SHP77 treated with DMSO at 0.1 percent for 48 hours (cell line): ENCODE results near the gene CRMP1.

Experiments used
- DNase-seq: peaks from one replicate; lab custom pipeline; 2025; lab: John Stamatoyannopoulos, UW

The CRMP1 gene

GRCh38 chr4:5919571-5919970 lies 26.7 kb upstream of the CRMP1 start:
- no peak for DNase-seq

DNA sequence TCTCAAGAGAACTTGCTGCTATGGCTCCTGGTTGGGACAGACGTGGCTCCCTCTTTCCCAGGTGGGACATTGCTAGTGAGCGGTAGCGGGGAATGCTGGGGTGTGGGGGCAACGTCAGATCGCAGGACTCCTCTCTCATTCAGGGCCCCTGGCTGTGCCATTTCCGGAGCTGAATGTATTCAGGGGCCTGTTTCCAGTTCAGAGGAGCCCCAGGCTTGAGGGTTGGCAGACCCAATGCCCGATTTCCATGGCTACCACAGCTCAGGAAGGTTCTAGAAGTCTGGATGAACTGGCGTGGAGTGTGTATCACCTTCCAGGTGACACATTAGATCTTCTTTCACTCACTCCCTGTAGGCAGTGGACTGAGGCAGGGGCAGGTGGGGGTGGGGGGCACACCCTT lies 26.2 kb upstream of the CRMP1 start:
- DNase-seq: no peak

DNA sequence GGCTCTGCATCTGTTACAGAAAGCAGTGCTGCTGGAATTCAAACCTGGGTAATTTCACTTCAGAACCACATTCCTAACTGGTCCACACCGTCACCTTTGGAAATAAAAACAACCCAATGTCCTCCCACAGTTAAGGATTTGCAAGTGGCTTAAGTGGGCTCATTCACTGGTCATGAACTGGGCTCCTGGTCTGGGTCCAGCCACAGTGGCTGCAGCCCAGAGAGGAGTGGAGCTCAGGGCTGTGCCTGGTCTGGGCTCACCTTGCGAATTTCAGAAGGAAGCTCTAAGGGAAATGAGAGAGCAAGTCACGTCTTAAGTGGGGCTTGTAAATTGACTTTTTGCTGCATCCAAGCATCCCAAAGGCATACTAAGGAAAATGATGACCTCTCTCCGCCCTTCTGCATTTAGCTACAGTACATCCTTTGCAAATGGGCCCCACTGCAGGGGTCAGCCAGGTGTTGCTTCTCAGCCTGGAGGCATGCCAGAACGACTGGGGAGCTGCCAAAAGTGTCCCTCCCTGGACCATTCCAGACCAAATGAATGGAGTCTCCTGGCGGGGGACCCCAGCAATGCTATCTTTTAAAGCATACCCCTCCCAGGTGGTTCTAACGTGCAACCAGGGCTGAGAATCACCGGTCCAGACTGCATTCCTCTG lies 25.6 kb upstream of the CRMP1 start:
- no peak for DNase-seq

DNA sequence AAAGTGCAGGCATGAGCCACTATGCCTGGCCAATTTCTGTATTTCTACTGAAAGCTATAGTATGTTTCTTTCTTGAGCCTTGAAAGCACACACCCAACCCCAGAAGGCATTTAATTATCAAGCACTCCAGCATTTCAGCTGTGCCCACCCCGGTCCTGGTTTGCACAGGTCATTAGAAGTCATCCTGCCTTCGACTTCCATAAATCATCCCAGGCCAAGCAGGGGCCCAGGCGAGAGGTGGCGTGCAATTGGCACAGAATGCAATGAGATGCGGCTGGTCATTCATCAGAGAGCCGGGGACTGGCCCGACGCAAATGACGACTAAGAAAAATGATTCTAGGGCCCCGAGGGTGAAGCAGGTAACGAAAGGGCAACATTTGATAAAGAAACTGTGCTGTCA lies 24.8 kb upstream of the CRMP1 start:
- no peak for DNase-seq

GRCh38 chr4:5916229-5916628 lies 23.3 kb upstream of the CRMP1 start:
- no peak for DNase-seq

- DNase-seq: no peak
These were observed 20.6 kb upstream of the CRMP1 start for GRCh38 chr4:5913454-5913853.

GRCh38 chr4:5912614-5913019 lies 19.7 kb upstream of the CRMP1 start:
- DNase-seq: no peak

DNA sequence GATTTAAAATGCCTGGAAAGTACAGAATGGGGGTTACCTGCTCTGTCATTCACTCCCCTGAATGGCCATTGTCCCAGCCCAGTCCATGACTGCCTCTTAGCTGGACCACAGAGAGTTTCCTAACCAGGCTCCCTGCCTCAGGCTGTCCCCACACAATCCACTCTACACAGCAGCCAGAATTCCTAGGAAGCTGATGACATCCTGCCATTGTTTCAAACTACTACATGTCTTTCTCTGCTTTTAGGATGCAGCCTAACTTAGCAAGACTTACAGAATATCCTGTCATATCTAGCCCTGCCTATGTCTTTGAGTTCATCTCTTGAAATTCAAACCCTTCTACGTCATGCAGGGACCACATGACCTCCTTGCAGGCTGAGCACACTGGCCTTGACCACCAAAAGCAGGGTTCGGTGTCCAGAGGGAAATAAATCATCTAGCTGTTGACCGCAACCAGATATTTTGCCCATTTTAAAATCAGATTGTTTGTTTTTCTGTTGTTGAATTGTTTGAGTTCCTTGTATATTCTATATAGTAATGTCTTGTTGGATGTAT lies 16.1 kb upstream of the CRMP1 start:
- DNase-seq: no peak

DNA sequence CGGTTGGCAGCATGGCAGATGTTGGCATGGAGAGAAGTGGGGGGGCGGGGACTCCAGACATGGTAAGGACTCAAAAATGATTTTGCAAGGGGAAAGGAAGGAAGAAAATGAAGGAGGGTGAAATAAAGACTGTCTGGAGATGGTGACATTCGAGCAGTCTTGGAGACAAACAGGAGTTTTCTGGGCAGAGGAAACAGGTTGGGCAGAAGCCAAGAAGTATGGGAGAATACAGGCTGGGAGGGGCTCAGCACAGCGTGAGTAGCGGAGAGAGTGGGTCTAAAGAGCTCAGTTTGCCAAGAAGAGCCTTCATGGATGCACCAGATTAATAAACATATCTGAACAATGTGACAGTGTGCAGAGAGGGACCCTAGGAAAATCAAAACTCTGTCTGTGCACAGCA lies 13.3 kb upstream of the CRMP1 start:
- DNase-seq: no peak

GRCh38 chr4:5905714-5906113 lies 12.8 kb upstream of the CRMP1 start:
- no peak for DNase-seq

DNA sequence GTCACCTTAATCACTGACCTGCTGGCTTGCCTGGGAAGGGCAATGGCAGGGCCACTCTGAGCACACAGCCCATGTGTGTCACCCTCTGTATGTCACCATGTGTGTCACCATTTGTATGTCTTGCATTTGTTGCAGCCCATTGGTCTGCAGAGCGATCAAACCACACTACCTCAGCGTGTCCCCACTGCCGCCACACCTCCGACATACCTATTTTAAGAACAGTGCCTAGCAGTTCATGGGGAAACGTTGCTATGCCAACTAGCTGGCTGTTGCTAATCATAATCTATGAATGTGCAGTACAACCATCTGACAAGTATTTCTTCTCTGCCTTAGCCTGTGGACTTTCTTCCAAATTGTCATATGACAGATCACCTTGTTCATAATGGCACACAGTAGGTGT lies 8.0 kb upstream of the CRMP1 start:
- no peak for DNase-seq

- DNase-seq: no peak
These were observed 7.0 kb upstream of the CRMP1 start for GRCh38 chr4:5899881-5900280.

DNA sequence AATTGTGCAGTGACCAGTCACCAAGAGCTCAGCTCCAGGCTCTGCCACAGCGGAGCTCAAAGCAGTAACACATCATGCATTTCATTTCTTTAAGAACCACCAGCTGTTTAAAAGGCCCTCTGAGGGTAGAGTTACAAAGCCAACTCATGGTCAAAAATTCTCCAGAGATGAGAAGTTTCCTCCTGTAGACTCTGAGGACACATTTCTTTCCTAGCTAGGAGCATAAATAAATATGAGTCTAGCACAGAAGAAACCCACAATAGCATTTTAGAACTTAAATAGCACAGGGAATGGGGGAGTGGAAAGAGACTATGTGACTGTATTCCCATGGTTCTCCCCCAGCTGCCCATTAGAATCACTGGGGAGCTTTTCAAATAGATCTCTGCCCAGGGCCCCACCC lies 6.5 kb upstream of the CRMP1 start:
- DNase-seq: no peak

DNA sequence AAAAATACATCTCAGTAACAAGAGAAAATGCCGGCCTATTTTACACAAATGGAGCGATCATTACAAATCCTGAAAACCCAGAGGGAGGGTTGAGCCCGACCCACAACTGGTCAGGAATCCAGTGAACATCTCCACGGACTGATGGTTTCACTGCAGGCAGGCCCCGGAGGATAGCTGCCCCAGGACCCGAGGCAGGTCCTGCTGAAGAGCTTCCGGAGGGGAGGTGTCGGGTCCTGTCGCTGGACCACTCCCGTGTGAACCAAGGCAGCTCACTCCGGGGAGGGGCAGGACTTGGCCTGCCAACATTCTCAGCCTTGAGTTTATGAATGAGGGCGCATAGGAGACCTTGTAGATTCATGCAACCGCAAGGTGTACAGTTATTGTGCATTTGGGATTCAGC lies 4.8 kb upstream of the CRMP1 start:
- DNase-seq: no peak

- no peak for DNase-seq
These were observed 2.4 kb upstream of the CRMP1 start for GRCh38 chr4:5895287-5895686.

DNA sequence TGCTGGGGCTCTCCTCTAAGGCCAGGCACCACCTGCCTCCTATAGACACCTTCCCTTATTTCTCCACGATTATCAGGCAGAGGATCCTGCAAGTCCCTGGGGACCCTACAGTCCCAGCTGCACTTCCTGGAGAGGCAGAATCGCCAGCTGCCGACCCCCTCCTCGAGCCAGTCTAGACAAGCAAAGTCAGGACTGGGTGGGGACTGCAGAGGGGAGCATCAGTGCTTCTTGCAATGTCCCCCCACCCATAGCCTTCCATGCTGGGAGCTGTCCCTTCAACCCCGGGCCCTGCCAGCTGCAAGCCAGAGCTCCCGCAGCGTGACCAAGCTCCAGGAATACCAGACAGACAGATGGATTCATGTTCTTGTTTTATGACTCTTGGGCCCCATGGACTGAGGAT lies 1.4 kb upstream of the CRMP1 start:
- no peak for DNase-seq

DNA sequence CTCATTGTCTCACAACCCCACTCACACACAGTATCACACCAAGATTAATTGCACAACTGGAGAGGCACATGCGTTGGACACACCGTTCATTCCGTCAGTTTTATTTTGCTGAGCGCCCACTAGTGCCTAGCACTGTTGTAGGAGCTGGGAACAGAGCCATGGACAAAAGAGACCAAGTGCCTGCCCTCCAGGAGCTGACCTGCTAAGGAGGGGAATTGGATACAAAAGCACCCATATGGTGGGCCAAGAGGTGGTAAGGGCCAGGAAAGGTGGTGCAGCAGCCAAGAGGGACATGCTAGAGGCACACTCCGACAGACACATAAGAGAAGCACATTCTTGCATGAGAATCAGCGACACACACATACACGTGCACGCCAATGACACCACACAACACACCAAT lies 705 bp upstream of the CRMP1 start:
- DNase-seq: no peak

- DNase-seq: no peak
These were observed 423 bp downstream of the CRMP1 start for GRCh38 chr4:5892323-5893003.

DNA sequence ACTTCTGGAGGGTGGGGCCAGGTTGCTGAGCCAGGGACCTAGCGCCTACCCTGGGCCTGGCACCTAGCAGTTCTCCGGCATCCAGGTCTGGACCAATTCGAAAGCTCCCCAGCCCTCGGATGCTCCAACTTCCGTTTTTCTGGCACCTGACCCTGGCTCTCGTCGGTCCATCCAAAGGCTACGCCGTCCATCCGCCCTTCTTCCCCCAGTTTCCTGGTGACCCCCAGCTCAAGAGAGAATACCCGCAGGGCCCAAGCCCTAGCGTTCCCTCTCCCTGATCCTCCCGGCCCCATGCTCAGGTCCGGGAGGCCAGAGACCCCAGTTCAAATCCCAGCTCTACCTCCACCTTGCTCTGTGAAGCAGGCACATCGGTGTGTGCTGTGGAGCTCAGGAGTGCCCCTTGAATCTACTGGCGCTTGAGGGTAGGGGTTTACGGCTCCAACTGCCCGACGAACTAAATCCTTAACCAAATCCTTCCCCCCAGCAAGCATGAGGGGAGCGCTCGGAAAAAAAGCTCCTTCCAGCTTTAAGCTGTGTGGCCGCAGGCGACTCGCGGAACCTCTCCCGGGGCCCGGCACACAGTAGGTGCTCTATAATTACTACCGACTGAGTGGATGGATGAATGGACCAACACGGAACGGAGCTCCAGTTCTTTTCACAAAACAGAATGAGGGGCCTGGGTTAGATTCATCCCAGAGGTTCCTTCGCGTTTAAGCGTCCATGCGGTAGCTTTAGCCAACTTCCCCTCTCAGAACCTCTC lies 1.1 kb downstream of the CRMP1 start:
- DNase-seq: no peak

- DNase-seq: peak; percentile 61
These were observed 2.7 kb downstream of the CRMP1 start for GRCh38 chr4:5890063-5890727.

- no peak for DNase-seq
These were observed 3.7 kb downstream of the CRMP1 start for GRCh38 chr4:5889002-5889696.
